ENCODE measurements around the gene HMGCR. TPM values are rescaled to one million over a fixed set of nuclear protein-coding genes. Genes with fewer than 3 reads are reported as not detected.

HMGCR gene
- total and polyA plus RNA-seq, 9 of the 15 experiments (the other 6 are each of a cell fraction or from before 2014, with no cell fraction given) = 29.5 to 155 (median 61.5) TPM

- POLR2A ChIA-PET = interaction anchor here (1.3 to 1.5 kb wide), 2 partner anchors 8 to 13 kb away, joined by 4 to 7 read pairs; no protein-coding TSS in a partner anchor
- no peak overlapping the region for H2AFZ ChIP-seq (ENCODE audit: low read depth, low read length)
- no peaks in the 10 kb centered on the region for H3K9me3 ChIP-seq (replicated peaks; ENCODE audit: control insufficient read depth, insufficient read depth, low read depth, low read length)
- H3K9ac ChIP-seq (ENCODE audit: insufficient read depth in 1 of 2, low read depth in 2 of 2, low read length in 2 of 2) = no peak overlapping the region
- no peaks in the 10 kb centered on the region for H3K9me1 ChIP-seq (ENCODE audit: control insufficient read depth, insufficient read depth, low read length)
- no peak overlapping the region for H3K4me3 ChIP-seq
- FAIRE-seq (no peak), DNase-seq (ENCODE audit: extremely low read depth in 1 of 4, low spot score in 3 of 4) (no peak), ATAC-seq (no peak)
- 72% methylated on average over 4 of the region's 4 CpGs for WGBS (ENCODE audit: insufficient coverage, low coverage, missing lambda C conversion rate)
- H3K27me3 ChIP-seq (ENCODE audit: control insufficient read depth in 2 of 2, insufficient read depth in 2 of 2, low read length in 2 of 2) = no peaks in the 10 kb centered on the region
- no TSS peak for BruUV-seq (replicated peaks)
- H3K79me2 ChIP-seq (ENCODE audit: control insufficient read depth, insufficient read depth, low read length) = no peaks in the 10 kb centered on the region
- in situ Hi-C loops (cut with MboI) = no loop called here
- TF ChIP-seq NFIC (IDR thresholded peaks at IDR 0.05) (peak; percentile 32; the same call in 1 of the 2 replicates), ZNF277 (CRISPR knock-in tag; IDR thresholded peaks at IDR 0.05; ENCODE audit: borderline replicate concordance) (no peak)
- CTCF ChIA-PET (ENCODE audit: low intra/inter-chr PET ratio) = no interaction called here
- intact Hi-C loops (cut with micrococcal nuclease) = loop anchor here (10.0 kb wide), 1 partner anchor 296 kb away; no protein-coding TSS in a partner anchor
- no peak overlapping the region for H3K4me2 ChIP-seq (ENCODE audit: insufficient read depth, low read length)
- H4K20me1 ChIP-seq (replicated peaks; ENCODE audit: control insufficient read depth, insufficient read depth, low read length) = no peaks in the 10 kb centered on the region
- H3K27ac ChIP-seq (ENCODE audit: extremely low read depth, low read depth, low read length) = no peak overlapping the region
- peaks cover 0 to 3% of the 10 kb centered on the region in 2 experiments; a peak in 1 of 5 replicates for H3K4me1 ChIP-seq (replicated peaks in 1 of 2; ENCODE audit: control insufficient read depth in 2 of 2, insufficient read depth in 2 of 2, low read length in 2 of 2)
- peaks cover 8% of the 10 kb centered on the region; the same call in 1 of the 3 replicates for H3K36me3 ChIP-seq (ENCODE audit: control insufficient read depth, insufficient read depth, low read length)
Observed at GRCh38 chr5:75368391-75368790, 31.4 kb downstream of the HMGCR start.

- intact Hi-C loops (cut with micrococcal nuclease) (no loop called here), in situ Hi-C loops (cut with MboI) (no loop called here)
- POLR2A ChIA-PET = interaction anchor here (0.6 kb wide), 1 partner anchor 18 kb away, joined by 3 read pairs; no protein-coding TSS in a partner anchor
- Histone ChIP-seq H3K4me1 (replicated peaks in 1 of 2; ENCODE audit: control insufficient read depth in 2 of 2, insufficient read depth in 2 of 2, low read length in 2 of 2) (no peaks in the 10 kb centered on the region), H3K9ac (ENCODE audit: insufficient read depth in 1 of 2, low read depth in 2 of 2, low read length in 2 of 2) (no peak overlapping the region), H3K4me3 (no peak overlapping the region), H3K36me3 (ENCODE audit: control insufficient read depth, insufficient read depth, low read length) (peaks cover 24% of the 10 kb centered on the region; the same call in 2 of the 3 replicates), H2AFZ (ENCODE audit: low read depth, low read length) (no peak overlapping the region), H3K27me3 (ENCODE audit: control insufficient read depth in 2 of 2, insufficient read depth in 2 of 2, low read length in 2 of 2) (no peaks in the 10 kb centered on the region), H4K20me1 (replicated peaks; ENCODE audit: control insufficient read depth, insufficient read depth, low read length) (no peaks in the 10 kb centered on the region), H3K9me1 (ENCODE audit: control insufficient read depth, insufficient read depth, low read length) (no peaks in the 10 kb centered on the region), H3K9me3 (replicated peaks; ENCODE audit: control insufficient read depth, insufficient read depth, low read depth, low read length) (no peaks in the 10 kb centered on the region), H3K4me2 (ENCODE audit: insufficient read depth, low read length) (no peak overlapping the region), H3K27ac (ENCODE audit: extremely low read depth, low read depth, low read length) (no peak overlapping the region), H3K79me2 (ENCODE audit: control insufficient read depth, insufficient read depth, low read length) (no peaks in the 10 kb centered on the region)
- FAIRE-seq = no peak
- no peak for ATAC-seq
- CTCF ChIA-PET (ENCODE audit: low intra/inter-chr PET ratio) = no interaction called here
- WGBS (ENCODE audit: insufficient coverage, low coverage, missing lambda C conversion rate) = 85% methylated on average over 2 of the region's 2 CpGs
- no TSS peak for BruUV-seq (replicated peaks)
- no peak for DNase-seq (ENCODE audit: extremely low read depth in 1 of 4, low spot score in 3 of 4)
- no peak for TF ChIP-seq ZKSCAN8 (CRISPR knock-in tag; IDR thresholded peaks at IDR 0.05)
- TF ChIP-seq, protein P1, sequence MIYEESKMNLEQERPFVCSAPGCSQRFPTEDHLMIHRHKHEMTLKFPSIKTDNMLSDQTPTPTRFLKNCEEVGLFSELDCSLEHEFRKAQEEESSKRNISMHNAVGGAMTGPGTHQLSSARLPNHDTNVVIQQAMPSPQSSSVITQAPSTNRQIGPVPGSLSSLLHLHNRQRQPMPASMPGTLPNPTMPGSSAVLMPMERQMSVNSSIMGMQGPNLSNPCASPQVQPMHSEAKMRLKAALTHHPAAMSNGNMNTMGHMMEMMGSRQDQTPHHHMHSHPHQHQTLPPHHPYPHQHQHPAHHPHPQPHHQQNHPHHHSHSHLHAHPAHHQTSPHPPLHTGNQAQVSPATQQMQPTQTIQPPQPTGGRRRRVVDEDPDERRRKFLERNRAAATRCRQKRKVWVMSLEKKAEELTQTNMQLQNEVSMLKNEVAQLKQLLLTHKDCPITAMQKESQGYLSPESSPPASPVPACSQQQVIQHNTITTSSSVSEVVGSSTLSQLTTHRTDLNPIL (CRISPR knock-in tag; IDR thresholded peaks at IDR 0.05) = no peak
- no peak for TF ChIP-seq ARID4B (CRISPR knock-in tag; IDR thresholded peaks at IDR 0.05)
- TF ChIP-seq ZBED1 (IDR thresholded peaks at IDR 0.05) = no peak
- TF ChIP-seq NELFE (IDR thresholded peaks at IDR 0.05; ENCODE audit: insufficient read depth, insufficient read length) = no peak
- no peak for TF ChIP-seq ZNF507 (tag; conservative IDR thresholded peaks at IDR 0.05)
- TF ChIP-seq COPS2 (conservative IDR thresholded peaks at IDR 0.05) = no peak
Observed at GRCh38 chr5:75373862-75374261, 36.8 kb downstream of the HMGCR start.

All from K562 (cell line).